Activated T-cell treated with anti-CD3 and anti-CD28 coated beads, Interleukin-2, amount 50 U/mL, for 72 hours (primary cell): ENCODE results near the gene N4BP3. TPM values are rescaled to one million over a fixed set of nuclear protein-coding genes. Genes with fewer than 3 reads are reported as not detected.

Source experiments
- ATAC-seq, 2 donors: fragments of 150-1000 bp; cut with Tn5 transposase; replicated peaks in 1 of 2; 2 replicates each; pipeline ENCODE4 v1.10.0; 2021; ENCODE audit warnings: moderate library complexity in 2 of 2, mild to moderate bottlenecking in 1 of 2
- DNase-seq, 2 donors: peaks; one replicate each; pipeline ENCODE4 v3.0.0; 2021 to 2022; ENCODE audit warnings: mixed read lengths in 1 of 2
- H3K27ac Mint-ChIP-seq: one replicate; pipeline ENCODE4 v1.8.0; 2022; ENCODE audit warnings: mild to moderate bottlenecking, moderate library complexity, mixed read lengths
- H3K27me3 Mint-ChIP-seq: one replicate; pipeline ENCODE4 v1.8.0; 2022; ENCODE audit warnings: low read depth, mixed read lengths
- H3K36me3 Mint-ChIP-seq, 2 donors: one replicate each; pipeline ENCODE4 v1.8.0; 2022; ENCODE audit warnings: mixed read lengths in 2 of 2, mild to moderate bottlenecking in 1 of 2; ENCODE audit not compliant: insufficient read depth in 2 of 2
- H3K4me1 Mint-ChIP-seq: one replicate; pipeline ENCODE4 v1.8.0; 2022; ENCODE audit warnings: low read depth, mixed read lengths
- H3K4me3 Mint-ChIP-seq, 2 donors: one replicate each; pipeline ENCODE4 v1.8.0; 2022; ENCODE audit warnings: mild to moderate bottlenecking in 2 of 2, mixed read lengths in 2 of 2, moderate library complexity in 2 of 2
- H3K9me3 Mint-ChIP-seq, 2 donors: one replicate each; pipeline ENCODE4 v1.8.0; 2022; ENCODE audit warnings: mixed read lengths in 2 of 2
- total RNA-seq, 2 donors: library from RNA; stranded (reverse); gene quantifications; one replicate each; pipeline ENCODE4 v1.2.3, GENCODE V29; 2022

N4BP3 gene
- total RNA-seq, 2 donors from 2014 or later = 5.6 to 6.0 TPM

GRCh38 chr5:178152491-178153444 lies 39.4 kb downstream of the N4BP3 start:
- peaks cover 67% of the 10 kb centered on the region for H3K4me1 Mint-ChIP-seq
- peaks cover 4 to 20% of the 10 kb centered on the region in 2 donors for H3K36me3 Mint-ChIP-seq
- DNase-seq (no peak), ATAC-seq (no peak)
- peak overlapping the region; percentile 98 to 99 for H3K4me3 Mint-ChIP-seq
- no peaks in the 10 kb centered on the region for H3K9me3 Mint-ChIP-seq
- no peaks in the 10 kb centered on the region for H3K27me3 Mint-ChIP-seq
- H3K27ac Mint-ChIP-seq = peak overlapping the region; percentile 96

- Mint-ChIP-seq H3K27me3 (no peaks in the 10 kb centered on the region), H3K36me3 (peaks cover 4 to 13% of the 10 kb centered on the region in 2 donors), H3K4me1 (peaks cover 57% of the 10 kb centered on the region), H3K27ac (peak within 1 kb of the TSS; percentile 96), H3K4me3 (peak within 1 kb of the TSS; percentile 98 to 99), H3K9me3 (no peaks in the 10 kb centered on the region)
- ATAC-seq (peak; percentile 99), DNase-seq (peak; percentile 98 to 99)
These were observed 40.4 kb downstream of the N4BP3 start, which contains the start of gene NHP2 for GRCh38 chr5:178153530-178154340. Gene NHP2 (minus strand): TSS chr5:178153885. CDS start chr5:178153817, 68 bp downstream.

- no peak for ATAC-seq
- Mint-ChIP-seq H3K4me1 (peaks cover 44% of the 10 kb centered on the region), H3K4me3 (no peak overlapping the region), H3K27me3 (no peaks in the 10 kb centered on the region), H3K9me3 (no peaks in the 10 kb centered on the region), H3K27ac (no peak overlapping the region), H3K36me3 (peaks cover 4 to 12% of the 10 kb centered on the region in 2 donors)
- DNase-seq = no peak
These were observed 41.7 kb downstream of the N4BP3 start for GRCh38 chr5:178155065-178155464.

- Mint-ChIP-seq H3K9me3 (no peaks in the 10 kb centered on the region), H3K36me3 (no peaks in the 10 kb centered on the region), H3K27ac (no peak overlapping the region), H3K27me3 (peaks cover 21% of the 10 kb centered on the region), H3K4me1 (peaks cover 13% of the 10 kb centered on the region), H3K4me3 (no peak overlapping the region)
- DNase-seq (no peak), ATAC-seq (no peak)
These were observed 46.8 kb downstream of the N4BP3 start for GRCh38 chr5:178160176-178160575.

- H3K27me3 Mint-ChIP-seq = peaks cover 21% of the 10 kb centered on the region
- H3K9me3 Mint-ChIP-seq = no peaks in the 10 kb centered on the region
- no peak overlapping the region for H3K27ac Mint-ChIP-seq
- no peaks in the 10 kb centered on the region for H3K36me3 Mint-ChIP-seq
- no peak for DNase-seq
- no peak overlapping the region for H3K4me3 Mint-ChIP-seq
- H3K4me1 Mint-ChIP-seq = peaks cover 13% of the 10 kb centered on the region
- ATAC-seq = no peak
These were observed 49.1 kb downstream of the N4BP3 start for GRCh38 chr5:178162481-178162880.

GRCh38 chr5:178163772-178164735 lies 50.7 kb downstream of the N4BP3 start:
- Mint-ChIP-seq H3K27ac (no peak overlapping the region), H3K36me3 (no peaks in the 10 kb centered on the region)

GRCh38 chr5:178165581-178165980 lies 52.2 kb downstream of the N4BP3 start:
- H3K27ac Mint-ChIP-seq = no peak overlapping the region
- peaks cover 21% of the 10 kb centered on the region for H3K27me3 Mint-ChIP-seq
- ATAC-seq (no peak), DNase-seq (no peak)
- no peaks in the 10 kb centered on the region for H3K9me3 Mint-ChIP-seq
- peaks cover 13% of the 10 kb centered on the region for H3K4me1 Mint-ChIP-seq
- H3K36me3 Mint-ChIP-seq = no peaks in the 10 kb centered on the region
- H3K4me3 Mint-ChIP-seq = no peak overlapping the region

More at GRCh38 chr5:178163772-178164735, 50.7 kb downstream of the N4BP3 start:
- Mint-ChIP-seq H3K27me3 (peaks cover 21% of the 10 kb centered on the region), H3K4me1 (peaks cover 13% of the 10 kb centered on the region), H3K4me3 (peak overlapping the region; percentile 29 to 64), H3K9me3 (no peaks in the 10 kb centered on the region)
- DNase-seq (peak; percentile 90 to 95), ATAC-seq (peak; percentile 99)

GRCh38 chr5:178170455-178170854 lies 57.1 kb downstream of the N4BP3 start:
- Mint-ChIP-seq H3K9me3 (no peaks in the 10 kb centered on the region), H3K36me3 (no peaks in the 10 kb centered on the region), H3K4me1 (no peaks in the 10 kb centered on the region), H3K4me3 (no peak overlapping the region), H3K27me3 (no peaks in the 10 kb centered on the region), H3K27ac (no peak overlapping the region)
- ATAC-seq (no peak), DNase-seq (no peak)

- no peaks in the 10 kb centered on the region for H3K9me3 Mint-ChIP-seq
- ATAC-seq = no peak
- H3K36me3 Mint-ChIP-seq = no peaks in the 10 kb centered on the region
- no peak for DNase-seq
- no peaks in the 10 kb centered on the region for H3K4me1 Mint-ChIP-seq
- no peak overlapping the region for H3K27ac Mint-ChIP-seq
- no peak overlapping the region for H3K4me3 Mint-ChIP-seq
- H3K27me3 Mint-ChIP-seq = peaks cover 6% of the 10 kb centered on the region
These were observed 61.1 kb downstream of the N4BP3 start for GRCh38 chr5:178174456-178174855.

Other genes starting within 250 kb of the N4BP3 start
- not detected for gene PROP1, start 117.3 kb upstream of the N4BP3 start, total RNA-seq
- gene RMND5B, start 17.5 kb downstream of the N4BP3 start, total RNA-seq = 10 to 100 TPM; 21.5 to 24.5 TPM
- gene NHP2, start 40.4 kb downstream of the N4BP3 start, total RNA-seq = 100 to 1,000 TPM; 112 to 122 TPM
- not detected for gene GMCL2, start 73.8 kb downstream of the N4BP3 start, total RNA-seq
- 100 to 1,000 TPM; 196 to 232 TPM for gene HNRNPAB, start 91.0 kb downstream of the N4BP3 start, total RNA-seq
- gene PHYKPL, start 119.3 kb downstream of the N4BP3 start, total RNA-seq = 10 to 100 TPM; 81.7 to 89.7 TPM